IMR-90 (cell line): ENCODE measurements around the gene ACKR1. TPM values are rescaled to one million over a fixed set of nuclear protein-coding genes. Genes with fewer than 3 reads are reported as not detected.

ENCODE experiments used
- ATAC-seq: fragments of 200-7000 bp; cut with Tn5 transposase; 2 replicates; pipeline ENCODE4 v1.9.1; 2020; ENCODE audit warnings: low read depth, mild to moderate bottlenecking, moderate library complexity
- BruUV-seq: library from RNA; stranded (reverse); fragments of 400-500 nt; replicated peaks from 2 replicates; lab custom pipeline; 2021; lab: Mats Ljungman, UMichigan
- CTCF ChIA-PET: fragments of 300-600 bp; formaldehyde crosslinking; extraction: SDS; loops from one replicate; lab custom pipeline; 2021; ENCODE audit warnings: antibody characterized with exemption; lab: Yijun Ruan, JAX
- POLR2A ChIA-PET: fragments of 300-600 bp; sonication (Branson Sonifier 250); formaldehyde crosslinking; loops from one replicate; lab custom pipeline; 2022; ENCODE audit warnings: antibody characterized with exemption; ENCODE audit not compliant: unreplicated experiment; lab: Charles Lee
- DNase-seq: peaks from one replicate; pipeline ENCODE4 v3.0.0; 2013
- H2AFZ ChIP-seq: replicated peaks from 2 replicates; pipeline ENCODE3; 2013; ENCODE audit warnings: low read length, mild to moderate bottlenecking; ENCODE audit not compliant: poor library complexity
- H2AK5ac ChIP-seq: 2 replicates; pipeline ENCODE4 v1.6.1; 2013; ENCODE audit warnings: low read depth, low read length, inconsistent platforms
- H2AK9ac ChIP-seq: replicated peaks from 2 replicates; pipeline ENCODE3; 2013; ENCODE audit warnings: mild to moderate bottlenecking, low read depth, low read length, moderate library complexity; ENCODE audit not compliant: poor library complexity
- H2BK120ac ChIP-seq: 2 replicates; pipeline ENCODE4 v1.6.1; 2013; ENCODE audit warnings: low read depth, low read length, inconsistent platforms
- H2BK15ac ChIP-seq: 3 replicates; pipeline ENCODE4 v1.6.1; 2013; ENCODE audit warnings: low read depth, low read length, inconsistent platforms
- H2BK20ac ChIP-seq: 2 replicates; pipeline ENCODE4 v1.6.1; 2013; ENCODE audit warnings: low read depth, mild to moderate bottlenecking, inconsistent platforms, low read length, moderate library complexity
- H2BK5ac ChIP-seq: 2 replicates; pipeline ENCODE4 v1.6.1; 2013; ENCODE audit warnings: mild to moderate bottlenecking, low read depth, low read length, inconsistent platforms; ENCODE audit not compliant: poor library complexity, severe bottlenecking
- H3K14ac ChIP-seq: replicated peaks from 2 replicates; pipeline ENCODE4 v1.6.1; 2013; ENCODE audit warnings: low read depth, low read length, inconsistent platforms
- H3K18ac ChIP-seq: 2 replicates; pipeline ENCODE4 v1.6.1; 2013; ENCODE audit warnings: low read depth, low read length, control low read depth
- H3K23ac ChIP-seq: 2 replicates; pipeline ENCODE4 v1.6.1; 2013; ENCODE audit warnings: low read depth, low read length, inconsistent platforms
- H3K27ac ChIP-seq: 2 replicates; pipeline ENCODE4 v1.5.1; 2013; ENCODE audit warnings: mild to moderate bottlenecking, control low read depth, low read length; ENCODE audit not compliant: insufficient read depth
- H3K27me3 ChIP-seq: 2 replicates; pipeline ENCODE4 v1.6.1; 2013; ENCODE audit warnings: low read length; ENCODE audit not compliant: control insufficient read depth, insufficient read depth
- H3K36me3 ChIP-seq: 2 replicates; pipeline ENCODE4 v1.6.1; 2013; ENCODE audit warnings: low read length, mixed read lengths; ENCODE audit not compliant: control insufficient read depth, insufficient read depth
- H3K4ac ChIP-seq: 2 replicates; pipeline ENCODE4 v1.6.1; 2013; ENCODE audit warnings: low read depth, low read length, inconsistent platforms
- H3K4me1 ChIP-seq: 2 replicates; pipeline ENCODE4 v1.6.1; 2013; ENCODE audit warnings: low read length, mixed read lengths; ENCODE audit not compliant: control insufficient read depth, insufficient read depth
- H3K4me2 ChIP-seq: 2 replicates; pipeline ENCODE4 v1.6.1; 2013; ENCODE audit warnings: low read depth, mild to moderate bottlenecking, control low read depth, low read length, moderate library complexity
- H3K4me3 ChIP-seq: 2 replicates; pipeline ENCODE4 v1.5.1; 2013; ENCODE audit warnings: low read depth, mild to moderate bottlenecking, control low read depth, low read length, moderate library complexity; ENCODE audit not compliant: insufficient read depth
- H3K56ac ChIP-seq: 2 replicates; pipeline ENCODE4 v1.6.1; 2013; ENCODE audit warnings: low read length, inconsistent platforms; ENCODE audit not compliant: insufficient read depth; ENCODE audit errors: extremely low read depth
- H3K79me1 ChIP-seq, 2 experiments: 2 replicates each; pipeline ENCODE4 v1.6.1; 2013; ENCODE audit warnings: low read length in 2 of 2, inconsistent platforms in 1 of 2, low read depth in 1 of 2
- H3K9ac ChIP-seq: 2 replicates; pipeline ENCODE4 v1.6.1; 2013; ENCODE audit warnings: low read depth, low read length, control low read depth
- H3K9me1 ChIP-seq: 2 replicates; pipeline ENCODE4 v1.6.1; 2013; ENCODE audit warnings: low read length, inconsistent platforms; ENCODE audit not compliant: insufficient read depth
- H3K9me3 ChIP-seq: 2 replicates; pipeline ENCODE4 v1.6.1; 2013; ENCODE audit warnings: low read length; ENCODE audit not compliant: control insufficient read depth, insufficient read depth
- H4K20me1 ChIP-seq: 2 replicates; pipeline ENCODE4 v1.6.1; 2013; ENCODE audit warnings: low read length, inconsistent platforms; ENCODE audit not compliant: insufficient read depth
- H4K5ac ChIP-seq: 2 replicates; pipeline ENCODE4 v1.6.1; 2013; ENCODE audit warnings: mild to moderate bottlenecking, low read depth, low read length, control low read depth
- H4K8ac ChIP-seq, 2 experiments: 2 replicates each; pipeline ENCODE4 v1.6.1; 2013; ENCODE audit warnings: low read depth in 2 of 2, low read length in 2 of 2, control low read depth in 1 of 2, inconsistent platforms in 1 of 2
- H4K91ac ChIP-seq: 2 replicates; pipeline ENCODE4 v1.6.1; 2013; ENCODE audit warnings: low read depth, low read length, inconsistent platforms; ENCODE audit not compliant: insufficient read depth
- BHLHE40 ChIP-seq: fragments of 150-350 bp; IDR thresholded peaks from 2 replicates; pipeline ENCODE4 v1.6.1; 2016; ENCODE audit warnings: mild to moderate bottlenecking, low read depth, low read length
- CEBPB ChIP-seq: IDR thresholded peaks from 2 replicates; pipeline ENCODE4 v1.6.1; 2012; ENCODE audit warnings: low read depth, low read length, improper control_type of control experiment
- ELK1 ChIP-seq: fragments of 150-350 bp; IDR thresholded peaks from 2 replicates; pipeline ENCODE4 v1.6.1; 2016; ENCODE audit warnings: low read depth, mild to moderate bottlenecking, low read length, moderate library complexity, borderline replicate concordance
- FOS ChIP-seq: fragments of 150-350 bp; IDR thresholded peaks from 2 replicates; pipeline ENCODE4 v1.6.1; 2016; ENCODE audit warnings: low read depth, low read length
- MAFK ChIP-seq: IDR thresholded peaks from 2 replicates; pipeline ENCODE4 v1.6.1; 2012; ENCODE audit warnings: low read depth, low read length, improper control_type of control experiment
- MAZ ChIP-seq: IDR thresholded peaks from 2 replicates; pipeline ENCODE4 v1.6.1; 2012; ENCODE audit warnings: low read depth, mild to moderate bottlenecking, low read length, improper control_type of control experiment, moderate library complexity, borderline replicate concordance
- MXI1 ChIP-seq: IDR thresholded peaks from 2 replicates; pipeline ENCODE4 v1.6.1; 2012; ENCODE audit warnings: low read depth, mild to moderate bottlenecking, low read length, moderate library complexity, borderline replicate concordance
- NFE2L2 ChIP-seq: fragments of 150-350 bp; IDR thresholded peaks from 2 replicates; pipeline ENCODE4 v1.6.1; 2016; ENCODE audit warnings: low read depth, mild to moderate bottlenecking, low read length
- POLR2A ChIP-seq: IDR thresholded peaks from 2 replicates; pipeline ENCODE4 v1.6.1; 2012; ENCODE audit warnings: mild to moderate bottlenecking, low read depth, low read length
- RAD21 ChIP-seq: IDR thresholded peaks from 2 replicates; pipeline ENCODE4 v1.6.1; 2012; ENCODE audit warnings: low read length, improper control_type of control experiment
- RCOR1 ChIP-seq: IDR thresholded peaks from 2 replicates; pipeline ENCODE4 v1.6.1; 2012; ENCODE audit warnings: mild to moderate bottlenecking, low read length, improper control_type of control experiment; ENCODE audit not compliant: insufficient replicate concordance
- RFX5 ChIP-seq: IDR thresholded peaks from 2 replicates; pipeline ENCODE4 v1.8.0; 2012; ENCODE audit warnings: low read depth, mild to moderate bottlenecking, low read length, moderate library complexity
- SMC3 ChIP-seq: fragments of 150-350 bp; IDR thresholded peaks from 2 replicates; pipeline ENCODE4 v1.6.1; 2016; ENCODE audit warnings: low read depth, mild to moderate bottlenecking, antibody characterized with exemption, low read length, moderate library complexity
- WGBS, 2 experiments: methylation state at CpG; one replicate each; pipeline versions ENCODE4 v1.1.5 to v1.1.7; 2013; ENCODE audit warnings: missing lambda C conversion rate in 2 of 2; ENCODE audit not compliant: insufficient read length in 1 of 2; ENCODE audit errors: extremely low coverage in 2 of 2; 5-methylcytosine and 5-hydroxymethylcytosine counted together
- dilution Hi-C: fragments of 300-500 bp; cut with HindIII; formaldehyde crosslinking; loops from one replicate; pipeline ENCODE4 v1.14.3; 2018; ENCODE audit warnings: low sequenced_read_pairs; ENCODE audit not compliant: unreplicated experiment
- in situ Hi-C: fragments of 300-500 bp; cut with MboI; formaldehyde crosslinking; loops from 3 replicates; pipeline ENCODE4 v1.14.3; 2019; ENCODE audit warnings: low sequenced_read_pairs, inconsistent platforms, mixed read lengths
- intact Hi-C: fragments of 100-400 bp; cut with micrococcal nuclease; formaldehyde crosslinking; loops from 2 replicates; pipeline ENCODE4 v1.10.0; 2022
- polyA plus RNA-seq, 3 experiments: library from polyadenylated mRNA; depleted of rRNA; stranded (reverse); fragments of >200 nt; gene quantifications; 2 replicates each; pipeline ENCODE4 v1.2.3, GENCODE V29; 2012; ENCODE audit warnings: low replicate concordance in 1 of 3
- total RNA-seq: library from RNA; depleted of rRNA; stranded (reverse); fragments of >200 nt; gene quantifications from 2 replicates; pipeline ENCODE4 v1.2.3, GENCODE V29; 2012
- TF ChIP-seq, protein P1 (sequence below): fragments of 150-350 bp; IDR thresholded peaks from 2 replicates; pipeline ENCODE4 v1.6.1; 2017; ENCODE audit warnings: mild to moderate bottlenecking, antibody characterized with exemption, low read length, low read depth

ACKR1 gene
- total and polyA plus RNA-seq, 2 of the 4 experiments (the other 2 are of a cell fraction), result not detected

- TF ChIP-seq, protein P1, sequence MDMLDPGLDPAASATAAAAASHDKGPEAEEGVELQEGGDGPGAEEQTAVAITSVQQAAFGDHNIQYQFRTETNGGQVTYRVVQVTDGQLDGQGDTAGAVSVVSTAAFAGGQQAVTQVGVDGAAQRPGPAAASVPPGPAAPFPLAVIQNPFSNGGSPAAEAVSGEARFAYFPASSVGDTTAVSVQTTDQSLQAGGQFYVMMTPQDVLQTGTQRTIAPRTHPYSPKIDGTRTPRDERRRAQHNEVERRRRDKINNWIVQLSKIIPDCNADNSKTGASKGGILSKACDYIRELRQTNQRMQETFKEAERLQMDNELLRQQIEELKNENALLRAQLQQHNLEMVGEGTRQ, result no peak
- TF ChIP-seq CEBPB, result no peak
These were observed 36.6 kb upstream of the ACKR1 start (continued) for GRCh38 chr1:159168043-159168442.

- no peaks in the 10 kb centered on the region for H3K9me3 ChIP-seq
- no peak overlapping the region for H3K56ac ChIP-seq
- no peak overlapping the region for H3K9ac ChIP-seq
- intact Hi-C loops (no loop called here), dilution Hi-C loops (no loop called here), in situ Hi-C loops (no loop called here)
- CTCF ChIA-PET, result no interaction called here
- no peaks in the 10 kb centered on the region; the same call in 1 of the 2 replicates for H3K4me1 ChIP-seq
- H3K27ac ChIP-seq, result no peak overlapping the region
- no peak overlapping the region for H3K14ac ChIP-seq
- H3K4ac ChIP-seq, result no peak overlapping the region
- no peaks in the 10 kb centered on the region for H4K20me1 ChIP-seq
- no peaks in the 10 kb centered on the region for H3K36me3 ChIP-seq
- H4K5ac ChIP-seq, result no peak overlapping the region
- peaks cover 23% of the 10 kb centered on the region for H3K27me3 ChIP-seq
- H4K91ac ChIP-seq, result no peak overlapping the region
- H2AFZ ChIP-seq, result no peak overlapping the region
- no peak overlapping the region for H2BK120ac ChIP-seq
- no peak overlapping the region for H3K18ac ChIP-seq
- H3K23ac ChIP-seq, result no peak overlapping the region
- no peak overlapping the region for H2BK15ac ChIP-seq
- DNase-seq, result no peak
- H2BK5ac ChIP-seq, result no peak overlapping the region
- no peaks in the 10 kb centered on the region for H3K79me1 ChIP-seq
- WGBS, 2 experiments, result 34% methylated on average over 3 of the region's 5 CpGs; no CpG with 5 or more reads in 1 of the 2 experiments
- H3K4me2 ChIP-seq, result no peak overlapping the region
- H2AK9ac ChIP-seq, result no peak overlapping the region
- no peaks in the 10 kb centered on the region for H3K9me1 ChIP-seq
- no peak overlapping the region for H3K4me3 ChIP-seq
- no peak overlapping the region for H4K8ac ChIP-seq
- no peak for ATAC-seq
- no peak overlapping the region for H2BK20ac ChIP-seq
- POLR2A ChIA-PET, result no interaction called here
- H2AK5ac ChIP-seq, result no peak overlapping the region
- BruUV-seq, result no TSS peak
- no peak for TF ChIP-seq SMC3
- TF ChIP-seq FOS, result no peak
- no peak for TF ChIP-seq ELK1
- TF ChIP-seq POLR2A, result no peak
- no peak for TF ChIP-seq RFX5
- no peak for TF ChIP-seq CEBPB
- no peak for TF ChIP-seq MAFK
- no peak for TF ChIP-seq NFE2L2
- TF ChIP-seq MXI1, result no peak
- no peak for TF ChIP-seq RCOR1
- TF ChIP-seq, protein P1, result no peak
- TF ChIP-seq MAZ, result no peak
- TF ChIP-seq BHLHE40, result no peak
- TF ChIP-seq RAD21, result no peak
These were observed 34.0 kb upstream of the ACKR1 start for GRCh38 chr1:159170639-159171038.
